IPS DF 19.7 (cell line): ENCODE measurements around the gene ETV5.

ENCODE experiments used
- DNase-seq: peaks from one replicate; pipeline ENCODE4 v3.0.0-alpha.2; 2013; ENCODE audit warnings: low read depth, low spot score

The ETV5 gene

GRCh38 chr3:186108941-186109865 is at the start of gene ETV5:
Gene ETV5, minus strand, starts transcription at chr3:186109089. Its CDS starts 3,221 bp downstream, at chr3:186105868.
- peak; percentile 97 for DNase-seq

GRCh38 chr3:186154641-186155040 is 45.8 kb upstream of the ETV5 start:
- DNase-seq, result no peak

- no peak for DNase-seq
Measured at GRCh38 chr3:186152889-186153292, 44.0 kb upstream of the ETV5 start.

GRCh38 chr3:186152361-186152798 is 43.5 kb upstream of the ETV5 start:
- DNase-seq, result no peak

- DNase-seq, result no peak
Measured at GRCh38 chr3:186151077-186151971, 42.4 kb upstream of the ETV5 start.

GRCh38 chr3:186150041-186150830 is 41.3 kb upstream of the ETV5 start:
- no peak for DNase-seq

GRCh38 chr3:186149319-186149960 is 40.6 kb upstream of the ETV5 start:
- DNase-seq, result no peak

- no peak for DNase-seq
Measured at GRCh38 chr3:186144257-186144656, 35.4 kb upstream of the ETV5 start.

GRCh38 chr3:186143250-186143649 is 34.4 kb upstream of the ETV5 start:
- DNase-seq, result no peak

GRCh38 chr3:186142393-186142932 is 33.6 kb upstream of the ETV5 start:
- no peak for DNase-seq

GRCh38 chr3:186141790-186142189 is 32.9 kb upstream of the ETV5 start:
- no peak for DNase-seq

- DNase-seq, result no peak
Measured at GRCh38 chr3:186138272-186138981, 29.5 kb upstream of the ETV5 start.

- DNase-seq, result no peak
Measured at GRCh38 chr3:186137051-186137685, 28.3 kb upstream of the ETV5 start.

- DNase-seq, result no peak
Measured at GRCh38 chr3:186133980-186134379, 25.1 kb upstream of the ETV5 start.

GRCh38 chr3:186132487-186132886 is 23.6 kb upstream of the ETV5 start:
- DNase-seq, result no peak

- DNase-seq, result no peak
Measured at GRCh38 chr3:186129206-186129605, 20.3 kb upstream of the ETV5 start.

GRCh38 chr3:186128158-186128557 is 19.3 kb upstream of the ETV5 start:
- DNase-seq, result peak; percentile 75

GRCh38 chr3:186127463-186127862 is 18.6 kb upstream of the ETV5 start:
- no peak for DNase-seq

GRCh38 chr3:186125118-186125517 is 16.2 kb upstream of the ETV5 start:
- no peak for DNase-seq

- DNase-seq, result no peak
Measured at GRCh38 chr3:186124592-186124991, 15.7 kb upstream of the ETV5 start.
